ENCODE data around the gene MYL5.
"Not testable (repeated sequence)": the region's sequence is repeated elsewhere in the genome, so short reads cannot be mapped to it uniquely, and the experiment has no call there.

The MYL5 gene

GRCh38 chr4:635851-636627 lies 38.3 kb upstream of the MYL5 start:
- no peak for DNase-seq (ENCODE audit: low read depth in 2 of 2)

DNA sequence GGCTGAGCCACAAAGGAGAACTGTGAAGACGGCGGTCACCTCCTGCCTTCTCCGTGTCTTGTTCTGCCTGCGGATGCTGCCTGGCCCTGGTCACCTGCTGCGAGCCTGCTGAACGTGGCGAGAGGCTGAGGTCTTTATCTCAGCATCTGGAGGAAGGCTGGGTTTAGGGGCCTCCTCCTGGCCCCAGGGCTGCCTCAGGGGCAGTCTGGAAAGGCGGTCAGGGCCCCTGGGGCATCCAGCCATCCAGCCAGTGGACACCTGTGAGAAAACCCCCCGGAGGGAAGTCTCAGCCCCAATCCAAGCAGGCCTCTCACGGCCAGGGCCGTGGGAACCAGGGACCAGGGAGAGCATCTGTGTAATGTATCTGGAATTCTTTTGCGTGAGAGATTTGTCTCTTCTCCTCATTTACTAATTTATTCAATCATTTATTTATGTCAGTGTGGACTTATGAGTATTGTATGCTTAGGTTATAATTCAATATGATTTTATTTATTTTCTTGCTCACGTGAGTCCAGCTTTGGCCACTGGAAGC lies 37.6 kb upstream of the MYL5 start:
- DNase-seq (ENCODE audit: low read depth in 2 of 2): no peak

DNA sequence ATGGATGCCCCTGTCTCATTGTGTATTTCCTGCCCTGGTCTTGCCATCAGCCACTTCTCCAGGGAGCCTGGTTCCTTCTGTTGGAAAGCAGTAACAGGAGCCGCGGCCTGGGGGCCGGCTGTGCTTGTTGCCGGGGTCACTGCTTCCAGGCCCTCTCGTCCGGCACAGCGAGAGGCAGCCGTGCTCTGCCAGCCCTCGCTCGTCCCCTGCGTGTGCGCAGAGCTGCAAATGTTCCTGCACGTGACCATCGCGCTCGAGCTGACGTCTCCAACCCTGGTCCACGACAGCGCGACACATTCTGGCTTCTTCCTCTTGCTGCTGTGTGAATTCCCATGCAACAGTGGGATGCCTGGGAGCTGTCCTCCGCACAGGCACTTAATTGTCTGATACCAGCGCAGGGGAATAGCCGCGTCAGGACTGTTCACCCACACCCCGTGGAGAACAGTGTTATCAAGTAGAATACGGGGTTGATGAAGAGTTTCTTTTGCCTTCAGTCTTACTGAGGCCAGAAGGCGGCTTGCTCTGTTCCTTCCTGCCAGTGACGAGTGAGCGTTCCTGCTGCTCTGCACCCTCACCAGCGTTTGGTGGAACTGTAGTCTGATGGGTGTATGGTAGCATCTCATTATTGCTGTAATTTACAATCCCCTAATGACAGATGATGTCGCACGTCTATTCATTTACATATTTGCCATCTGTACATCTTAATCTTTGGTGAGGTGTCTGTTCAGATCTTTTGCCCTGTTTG lies 36.6 kb upstream of the MYL5 start:
- no peak for DNase-seq (ENCODE audit: low read depth in 2 of 2)

- not testable (repeated sequence) for DNase-seq (ENCODE audit: low read depth in 2 of 2)
These were observed 32.0 kb upstream of the MYL5 start for GRCh38 chr4:642366-642765.

GRCh38 chr4:646460-646859 lies 27.9 kb upstream of the MYL5 start:
- DNase-seq (ENCODE audit: low read depth in 2 of 2): no peak

DNA sequence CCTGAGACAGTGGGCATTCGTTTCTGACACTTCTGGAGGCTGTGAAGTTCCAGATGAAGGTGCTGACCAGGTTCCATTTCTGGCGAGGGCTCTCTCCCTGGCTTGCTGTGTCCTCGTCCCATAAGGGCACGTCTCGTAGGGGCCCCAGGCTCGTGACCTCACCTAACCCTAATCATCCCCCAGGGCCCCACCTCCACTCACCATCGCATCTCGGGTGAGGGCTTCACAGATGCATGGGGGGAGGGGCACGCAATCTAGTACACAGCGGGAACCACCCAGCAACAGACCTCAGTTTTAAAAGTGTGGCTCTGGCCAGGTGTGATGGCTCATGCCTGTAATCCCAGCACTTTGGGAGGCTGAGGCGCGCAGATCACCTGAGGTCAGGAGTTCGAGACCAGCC lies 26.9 kb upstream of the MYL5 start:
- no peak for DNase-seq (ENCODE audit: low read depth in 2 of 2)

DNA sequence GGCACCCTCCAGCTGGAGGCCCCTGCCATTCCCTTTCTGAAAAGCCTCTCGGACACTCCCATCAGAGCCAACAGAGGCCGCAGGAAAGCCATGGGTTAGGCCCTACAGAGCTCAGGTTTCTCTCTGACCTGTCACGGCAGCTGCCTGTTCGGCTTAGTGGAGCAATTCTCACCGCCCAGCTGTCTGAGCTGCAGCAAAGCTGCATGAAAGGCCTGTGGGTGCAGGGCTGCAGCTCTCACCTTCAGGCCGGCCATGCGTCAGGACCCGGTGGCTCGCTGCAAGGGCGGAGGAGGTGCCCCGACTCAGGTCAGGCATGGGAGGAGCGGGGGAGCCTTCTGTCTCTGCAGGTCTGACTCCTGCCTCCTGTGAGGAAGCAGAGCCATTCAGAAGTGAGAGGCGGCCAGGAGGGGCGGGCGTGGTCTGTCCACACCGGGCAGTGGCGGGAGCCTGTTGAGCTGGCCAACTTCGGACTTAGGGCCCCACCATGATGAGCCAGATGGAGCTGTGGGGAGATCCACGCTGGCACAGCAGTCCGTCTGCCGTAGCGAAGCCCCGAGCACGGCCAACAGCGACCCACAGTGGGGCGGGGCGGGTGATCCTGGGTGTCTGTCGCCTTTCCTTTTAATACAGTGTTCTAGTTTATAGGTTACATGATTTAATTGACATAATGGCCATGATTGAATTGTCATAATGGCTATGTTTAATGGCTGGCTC lies 25.6 kb upstream of the MYL5 start:
- DNase-seq (ENCODE audit: low read depth in 2 of 2): no peak

GRCh38 chr4:649293-649625 lies 25.1 kb upstream of the MYL5 start:
- DNase-seq (ENCODE audit: low read depth in 2 of 2): no peak

- no peak for DNase-seq (ENCODE audit: low read depth in 2 of 2)
These were observed 24.5 kb upstream of the MYL5 start for GRCh38 chr4:649751-650310.

GRCh38 chr4:650461-650860 lies 23.9 kb upstream of the MYL5 start:
- DNase-seq (ENCODE audit: low read depth in 2 of 2): no peak

- DNase-seq (ENCODE audit: low read depth in 2 of 2): no peak
These were observed 23.1 kb upstream of the MYL5 start for GRCh38 chr4:650951-651883.

DNA sequence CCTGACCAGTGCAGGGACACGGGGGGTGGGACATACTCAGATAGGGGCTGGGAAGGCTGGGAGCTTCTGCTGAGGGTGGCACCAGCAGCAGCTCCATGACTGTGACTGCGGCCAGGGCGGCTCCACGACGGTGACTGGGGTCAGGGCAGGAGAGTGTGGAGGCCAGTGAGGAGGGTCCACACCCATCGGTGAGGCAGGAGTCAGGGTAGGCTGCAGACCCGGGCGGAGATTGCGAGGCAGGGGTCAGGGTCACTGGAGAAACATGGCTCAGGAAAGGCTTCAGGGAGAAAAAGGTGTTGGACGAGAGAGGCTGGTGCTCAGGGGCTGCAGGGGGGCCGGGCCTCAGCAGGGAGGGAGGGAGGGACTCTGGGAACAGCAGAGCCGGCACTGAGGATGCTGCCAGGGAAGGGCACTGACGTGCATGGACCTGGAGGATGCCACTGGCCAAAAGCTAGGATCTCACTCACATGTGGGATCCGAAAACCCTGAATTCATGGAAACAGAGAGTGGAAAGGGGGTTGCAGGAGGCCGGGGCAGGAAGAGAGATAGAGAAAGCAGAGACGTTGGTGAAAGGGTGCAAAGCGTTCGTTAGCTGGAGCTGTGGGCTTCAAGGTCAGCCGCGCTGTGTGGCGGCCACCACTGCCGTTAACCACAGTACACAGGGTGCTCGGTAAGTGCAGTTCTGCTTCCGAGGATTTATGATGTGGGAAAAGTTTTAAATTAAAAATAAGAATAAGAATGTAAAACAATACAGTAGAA lies 22.3 kb upstream of the MYL5 start:
- DNase-seq (ENCODE audit: low read depth in 2 of 2): no peak

- no peak for DNase-seq (ENCODE audit: low read depth in 2 of 2)
These were observed 21.1 kb upstream of the MYL5 start for GRCh38 chr4:653080-653821.

GRCh38 chr4:653831-654502 lies 20.4 kb upstream of the MYL5 start:
- DNase-seq (ENCODE audit: low read depth in 2 of 2): no peak

DNA sequence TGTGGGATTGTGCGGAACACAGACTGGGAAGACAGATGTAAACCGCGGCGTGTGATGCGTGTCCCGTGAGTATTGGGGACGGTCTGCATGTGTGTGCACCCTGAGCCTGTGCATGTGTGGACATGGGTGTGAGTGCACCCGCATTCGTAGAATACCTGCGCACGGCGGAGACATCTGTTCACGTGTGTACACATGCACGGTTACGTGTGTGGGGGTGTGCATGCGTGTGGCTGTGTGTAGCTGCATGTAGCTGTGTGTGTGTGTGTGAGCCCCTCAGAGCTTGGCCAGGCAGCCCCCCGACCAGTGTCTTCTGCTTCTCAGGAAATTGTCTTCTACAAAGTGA lies 19.9 kb upstream of the MYL5 start:
- no peak for DNase-seq (ENCODE audit: low read depth in 2 of 2)

DNA sequence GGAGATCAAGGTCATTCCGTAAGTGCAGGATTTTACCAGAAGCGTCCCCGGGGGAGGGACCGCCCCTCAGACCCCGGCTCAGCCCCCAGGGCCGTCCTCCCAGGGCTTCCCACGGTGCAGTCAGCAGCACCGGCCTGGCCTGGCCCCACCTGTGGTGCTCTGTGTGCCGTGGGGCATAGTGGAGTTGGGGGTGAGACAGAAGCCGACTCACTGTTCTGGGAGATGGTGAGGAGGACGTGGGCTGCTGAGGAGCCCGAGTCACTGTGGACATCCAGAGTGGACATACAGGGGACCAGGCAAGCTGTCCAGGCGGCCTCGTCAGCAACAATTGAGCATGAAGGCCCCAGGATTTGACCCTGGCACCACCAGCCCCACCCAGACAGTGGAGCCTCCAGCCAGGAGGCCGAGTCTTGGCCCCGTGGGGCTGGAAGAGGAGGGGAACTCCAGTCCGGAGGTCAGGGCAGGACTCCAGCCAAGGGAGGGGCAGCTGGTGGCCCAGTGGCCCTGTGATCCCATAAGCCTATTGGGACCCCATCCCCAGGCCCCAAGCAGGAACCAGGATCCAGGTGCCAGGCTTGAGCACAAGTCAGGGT lies 19.4 kb upstream of the MYL5 start:
- DNase-seq (ENCODE audit: low read depth in 2 of 2): no peak

GRCh38 chr4:655464-656151 lies 18.7 kb upstream of the MYL5 start:
- no peak for DNase-seq (ENCODE audit: low read depth in 2 of 2)
